ENCODE results near the gene TNK2. TPM values are rescaled to one million over a fixed set of nuclear protein-coding genes. Genes with fewer than 3 reads are reported as not detected.

The TNK2 gene
- total and polyA plus RNA-seq, 2 of the 13 experiments (the other 11 are each of a cell fraction or from before 2014, with no cell fraction given) = 4.6 to 5.8 TPM

- FAIRE-seq (no peak), DNase-seq (ENCODE audit: low spot score) (no peak), ATAC-seq (peak; percentile 60; the same call in 2 of the 3 replicates)
- H3K79me2 ChIP-seq (ENCODE audit: insufficient read depth, low read length) = no peaks in the 10 kb centered on the region
- no peak overlapping the region for H2AFZ ChIP-seq (ENCODE audit: low read length)
- POLR2A ChIA-PET = no interaction called here
- BruUV-seq (replicated peaks) = no TSS peak
- in situ Hi-C loops (cut with HindIII; ENCODE audit: extremely low pct_ligation_motif_present, low pct_unique_long_range_greater_than_20kb) = no loop called here
- peaks cover 0 to 31% of the 10 kb centered on the region in 2 experiments; a peak in 4 of 5 replicates for H3K27me3 ChIP-seq (ENCODE audit: control insufficient read depth in 1 of 2, insufficient read depth in 2 of 2, low read length in 2 of 2)
- no peaks in the 10 kb centered on the region for H4K20me1 ChIP-seq (ENCODE audit: insufficient read depth, low read length)
- no peak overlapping the region for H3K4me2 ChIP-seq (ENCODE audit: low read depth, low read length)
- H3K4me3 ChIP-seq (replicated peaks in 1 of 3; ENCODE audit: insufficient read depth in 1 of 3, low read depth in 2 of 3, low read length in 3 of 3) = no peak overlapping the region
- intact Hi-C loops (cut with micrococcal nuclease; ENCODE audit: unreplicated experiment) = no loop called here
- no peaks in the 10 kb centered on the region for H3K4me1 ChIP-seq (ENCODE audit: insufficient read depth, low read length)
- CTCF ChIA-PET (ENCODE audit: low intra/inter-chr PET ratio, low total read pairs) = no interaction called here
- H3K9ac ChIP-seq (ENCODE audit: insufficient read depth, low read depth, low read length) = no peak overlapping the region
- H3K27ac ChIP-seq (ENCODE audit: extremely low read length, insufficient read depth, low read length) = no peak overlapping the region
- TF ChIP-seq THRA (CRISPR knock-in tag; IDR thresholded peaks at IDR 0.05; ENCODE audit: borderline replicate concordance) = no peak
- TF ChIP-seq IKZF1 (IDR thresholded peaks at IDR 0.05) = no peak
- no peak for TF ChIP-seq IKZF4 (CRISPR knock-in tag; IDR thresholded peaks at IDR 0.05; ENCODE audit: borderline replicate concordance, low read depth, not compliant biosample characterization)
- 19% methylated on average over 4 of the region's 16 CpGs for WGBS (ENCODE audit: low lambda C conversion rate)
- no peaks in the 10 kb centered on the region for H3K36me3 ChIP-seq (replicated peaks in 1 of 2; ENCODE audit: control insufficient read depth in 1 of 2, insufficient read depth in 2 of 2, low read length in 2 of 2)
- H3K9me3 ChIP-seq (ENCODE audit: low read length) = no peaks in the 10 kb centered on the region
Measured at GRCh38 chr3:195829897-195830254, 78.5 kb downstream of the TNK2 start.

GRCh38 chr3:195828762-195829161 lies 79.6 kb downstream of the TNK2 start:
- no peak for FAIRE-seq
- Histone ChIP-seq H3K4me1 (ENCODE audit: insufficient read depth, low read length) (no peaks in the 10 kb centered on the region), H3K27ac (ENCODE audit: extremely low read length, insufficient read depth, low read length) (no peak overlapping the region), H3K27me3 (ENCODE audit: control insufficient read depth in 1 of 2, insufficient read depth in 2 of 2, low read length in 2 of 2) (peaks cover 3 to 29% of the 10 kb centered on the region in 2 experiments; a peak in 4 of 5 replicates), H4K20me1 (ENCODE audit: insufficient read depth, low read length) (no peaks in the 10 kb centered on the region), H3K36me3 (replicated peaks in 1 of 2; ENCODE audit: control insufficient read depth in 1 of 2, insufficient read depth in 2 of 2, low read length in 2 of 2) (no peaks in the 10 kb centered on the region), H3K79me2 (ENCODE audit: insufficient read depth, low read length) (no peaks in the 10 kb centered on the region), H3K9me3 (ENCODE audit: low read length) (no peaks in the 10 kb centered on the region), H2AFZ (ENCODE audit: low read length) (no peak overlapping the region), H3K4me3 (replicated peaks in 1 of 3; ENCODE audit: insufficient read depth in 1 of 3, low read depth in 2 of 3, low read length in 3 of 3) (no peak overlapping the region), H3K9ac (ENCODE audit: insufficient read depth, low read depth, low read length) (no peak overlapping the region), H3K4me2 (ENCODE audit: low read depth, low read length) (no peak overlapping the region)
- no peak for ATAC-seq
- in situ Hi-C loops (cut with HindIII; ENCODE audit: extremely low pct_ligation_motif_present, low pct_unique_long_range_greater_than_20kb) = no loop called here
- POLR2A ChIA-PET = no interaction called here
- intact Hi-C loops (cut with micrococcal nuclease; ENCODE audit: unreplicated experiment) = no loop called here
- no peak for DNase-seq (ENCODE audit: low spot score)
- 43% methylated on average over 9 of the region's 9 CpGs for WGBS (ENCODE audit: low lambda C conversion rate)
- no TSS peak for BruUV-seq (replicated peaks)
- CTCF ChIA-PET (ENCODE audit: low intra/inter-chr PET ratio, low total read pairs) = no interaction called here
- TF ChIP-seq NCOR1 (IDR thresholded peaks at IDR 0.05; ENCODE audit: borderline replicate concordance, low read length) (no peak), HNF1B (CRISPR knock-in tag; IDR thresholded peaks at IDR 0.05) (no peak), MYNN (CRISPR knock-in tag; IDR thresholded peaks at IDR 0.05; ENCODE audit: low read depth) (no peak), KAT2B (IDR thresholded peaks at IDR 0.05; ENCODE audit: borderline replicate concordance, low read depth, low read length) (no peak), CENPT (CRISPR knock-in tag; IDR thresholded peaks at IDR 0.05; ENCODE audit: low read depth) (no peak), CSRNP2 (CRISPR knock-in tag; conservative IDR thresholded peaks at IDR 0.05; ENCODE audit: low read depth) (no peak), RARG (CRISPR knock-in tag; IDR thresholded peaks at IDR 0.05; ENCODE audit: low read depth) (no peak), CBFB (CRISPR knock-in tag; IDR thresholded peaks at IDR 0.05) (no peak), RFX5 (IDR thresholded peaks at IDR 0.05; ENCODE audit: low read depth, low read length) (no peak), HCFC1 (IDR thresholded peaks at IDR 0.05; ENCODE audit: low read depth, low read length) (no peak), PCBP2 (optimal IDR thresholded peaks at IDR 0.05; ENCODE audit: low read depth, low read length, poor library complexity, severe bottlenecking) (no peak), TCF7L2 (IDR thresholded peaks at IDR 0.05; ENCODE audit: low read depth, low read length) (no peak), ZNF768 (CRISPR knock-in tag; IDR thresholded peaks at IDR 0.05) (no peak)
